PC-9 (cell line): Measurements from ENCODE around the gene HOXC9.

Experiments
- EZH2 ChIP-seq: fragments of 200-600 bp; sonication (generic); IDR thresholded peaks from 2 replicates; pipeline ENCODE4 v1.8.0; 2017; ENCODE audit warnings: antibody characterized with exemption, low read depth
- TF ChIP-seq, protein P1 (sequence below): fragments of 200-600 bp; sonication (generic); conservative IDR thresholded peaks from 2 replicates; pipeline ENCODE4 v1.6.1; 2017; ENCODE audit warnings: mixed run types, antibody characterized with exemption, mild to moderate bottlenecking, moderate library complexity

DNA sequence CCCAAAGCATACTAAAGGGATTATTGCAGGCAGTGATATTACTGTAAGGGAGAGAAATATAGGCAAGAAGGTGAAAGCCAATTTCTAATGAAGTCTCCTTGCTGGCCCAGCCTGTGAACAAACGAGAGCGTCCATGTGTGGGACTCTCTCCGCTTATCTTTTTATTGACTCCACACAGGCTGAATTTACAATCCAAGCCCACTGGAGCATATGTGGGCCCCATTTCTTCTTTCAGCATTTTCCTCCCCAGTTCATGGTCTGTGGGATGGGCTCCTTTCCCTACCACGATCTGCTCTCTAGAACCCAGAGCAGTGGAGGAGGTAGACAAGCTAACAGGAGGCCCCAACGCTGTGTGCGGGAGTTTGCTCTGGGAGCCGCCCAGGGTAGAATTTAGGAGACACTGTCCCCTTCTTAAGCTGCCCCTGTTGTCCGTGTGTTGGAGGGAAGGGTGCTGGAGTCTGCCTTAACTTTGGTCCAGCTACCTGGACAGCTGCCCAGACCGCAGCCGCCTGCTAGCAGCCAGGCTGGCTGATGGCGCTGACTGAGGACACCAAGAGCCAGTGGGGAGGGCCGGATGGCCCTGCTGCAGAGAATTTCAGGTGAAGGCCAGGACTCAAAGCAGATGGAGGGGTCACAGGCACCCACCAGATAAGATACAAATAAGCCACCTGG lies 30.2 kb upstream of the HOXC9 start:
- TF ChIP-seq, protein P1, sequence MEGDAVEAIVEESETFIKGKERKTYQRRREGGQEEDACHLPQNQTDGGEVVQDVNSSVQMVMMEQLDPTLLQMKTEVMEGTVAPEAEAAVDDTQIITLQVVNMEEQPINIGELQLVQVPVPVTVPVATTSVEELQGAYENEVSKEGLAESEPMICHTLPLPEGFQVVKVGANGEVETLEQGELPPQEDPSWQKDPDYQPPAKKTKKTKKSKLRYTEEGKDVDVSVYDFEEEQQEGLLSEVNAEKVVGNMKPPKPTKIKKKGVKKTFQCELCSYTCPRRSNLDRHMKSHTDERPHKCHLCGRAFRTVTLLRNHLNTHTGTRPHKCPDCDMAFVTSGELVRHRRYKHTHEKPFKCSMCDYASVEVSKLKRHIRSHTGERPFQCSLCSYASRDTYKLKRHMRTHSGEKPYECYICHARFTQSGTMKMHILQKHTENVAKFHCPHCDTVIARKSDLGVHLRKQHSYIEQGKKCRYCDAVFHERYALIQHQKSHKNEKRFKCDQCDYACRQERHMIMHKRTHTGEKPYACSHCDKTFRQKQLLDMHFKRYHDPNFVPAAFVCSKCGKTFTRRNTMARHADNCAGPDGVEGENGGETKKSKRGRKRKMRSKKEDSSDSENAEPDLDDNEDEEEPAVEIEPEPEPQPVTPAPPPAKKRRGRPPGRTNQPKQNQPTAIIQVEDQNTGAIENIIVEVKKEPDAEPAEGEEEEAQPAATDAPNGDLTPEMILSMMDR = no peak
- TF ChIP-seq EZH2 = no peak
